Endothelial cell of umbilical vein (primary cell): ENCODE measurements around the gene SRGAP1. TPM values are rescaled to one million over a fixed set of nuclear protein-coding genes. Genes with fewer than 3 reads are reported as not detected.

Source experiments
- BruUV-seq: library from RNA; stranded (reverse); fragments of 400-500 nt; replicated peaks from 2 replicates; lab custom pipeline; 2021; lab: Mats Ljungman, UMichigan
- CTCF ChIA-PET: fragments of 300-600, 350-600 bp; sonication (Branson Sonifier 250); formaldehyde crosslinking; loops from one replicate; lab custom pipeline; 2021; ENCODE audit warnings: antibody characterized with exemption, inconsistent platforms; lab: Charles Lee
- POLR2A ChIA-PET: fragments of 300-600, 350-600 bp; sonication (Branson Sonifier 250); formaldehyde crosslinking; loops from one replicate; lab custom pipeline; 2021; ENCODE audit warnings: antibody characterized with exemption, inconsistent platforms; lab: Charles Lee
- DNase-seq: peaks from one replicate; pipeline ENCODE4 v3.0.0-alpha.2; 2011; ENCODE audit warnings: low read depth, low spot score
- FAIRE-seq: peaks from 2 replicates; lab custom pipeline; 2011; peaks lifted over from hg19 to GRCh38; lab: Jason Lieb, UNC
- H2AFZ ChIP-seq: 2 replicates; pipeline ENCODE4 v1.6.0; 2012; ENCODE audit warnings: low read depth, low read length, control low read depth, inconsistent platforms
- H3K27ac ChIP-seq: 2 replicates; pipeline ENCODE4 v1.5.1; 2011; ENCODE audit warnings: low read depth, mild to moderate bottlenecking, control low read depth, low read length, moderate library complexity; ENCODE audit not compliant: insufficient read depth
- H3K27me3 ChIP-seq, 2 experiments: 2 replicates each; pipeline versions ENCODE4 v1.6.0 to v1.6.1; 2011; ENCODE audit warnings: low read length in 2 of 2, mixed read lengths in 1 of 2; ENCODE audit not compliant: control insufficient read depth in 2 of 2, insufficient read depth in 2 of 2
- H3K36me3 ChIP-seq, 2 experiments: 2 replicates in 1 of 2; 3 replicates in 1 of 2; pipeline ENCODE4 v1.5.1; 2011; ENCODE audit warnings: low read length in 2 of 2, mild to moderate bottlenecking in 1 of 2, moderate library complexity in 1 of 2; ENCODE audit not compliant: control insufficient read depth in 2 of 2, insufficient read depth in 2 of 2; ENCODE audit errors: extremely low read depth in 1 of 2
- H3K4me1 ChIP-seq: 3 replicates; pipeline ENCODE4 v1.5.1; 2011; ENCODE audit warnings: mild to moderate bottlenecking, low read length; ENCODE audit not compliant: control insufficient read depth, insufficient read depth; ENCODE audit errors: extremely low read depth
- H3K4me2 ChIP-seq: 2 replicates; pipeline ENCODE4 v1.6.1; 2011; ENCODE audit warnings: low read length, control low read depth, mixed read lengths; ENCODE audit not compliant: insufficient read depth
- H3K4me3 ChIP-seq, 3 experiments: fragments of 200-600 bp in 1 of 3; sonication (generic), shearing (Covaris generic) in 1 of 3; replicated peaks in 1 of 3; 2 replicates each; pipeline ENCODE4 v1.5.1; 2011 to 2016; ENCODE audit warnings: control low read depth in 3 of 3, low read length in 3 of 3, mild to moderate bottlenecking in 2 of 3, inconsistent platforms in 1 of 3, low read depth in 1 of 3, moderate library complexity in 1 of 3; ENCODE audit not compliant: insufficient read depth in 1 of 3
- H3K79me2 ChIP-seq: 2 replicates; pipeline ENCODE4 v1.6.0; 2012; ENCODE audit warnings: low read length, inconsistent platforms; ENCODE audit not compliant: control insufficient read depth, insufficient read depth
- H3K9ac ChIP-seq: replicated peaks from 2 replicates; pipeline ENCODE3; 2011; ENCODE audit warnings: low read length, control low read depth; ENCODE audit not compliant: insufficient read depth; ENCODE audit errors: extremely low read depth
- H3K9me1 ChIP-seq: replicated peaks from 3 replicates; pipeline ENCODE4 v1.6.0; 2011; ENCODE audit warnings: mild to moderate bottlenecking, low read length; ENCODE audit not compliant: control insufficient read depth, insufficient read depth; ENCODE audit errors: extremely low read depth
- H3K9me3 ChIP-seq: replicated peaks from 2 replicates; pipeline ENCODE4 v1.5.1; 2012; ENCODE audit warnings: low read length, inconsistent platforms; ENCODE audit not compliant: control insufficient read depth, insufficient read depth
- H4K20me1 ChIP-seq: replicated peaks from 2 replicates; pipeline ENCODE3; 2011; ENCODE audit warnings: mild to moderate bottlenecking, low read length; ENCODE audit not compliant: control insufficient read depth, insufficient read depth; ENCODE audit errors: extremely low read depth
- CTCF ChIP-seq, 2 donors: IDR thresholded peaks; 1 replicate in 1 of 2; 2 replicates in 1 of 2; pipeline ENCODE4 v1.5.1; 2011; ENCODE audit warnings: low read length in 2 of 2, mild to moderate bottlenecking in 2 of 2, moderate library complexity in 2 of 2, control low read depth in 1 of 2, inconsistent platforms in 1 of 2, low read depth in 1 of 2; ENCODE audit not compliant: insufficient read depth in 1 of 2; ENCODE audit errors: extremely low read depth in 1 of 2
- EZH2 ChIP-seq: IDR thresholded peaks from 2 replicates; pipeline ENCODE4 v1.6.1; 2012; ENCODE audit warnings: borderline replicate concordance, low read depth, mild to moderate bottlenecking, moderate library complexity, low read length, inconsistent platforms; ENCODE audit not compliant: severe bottlenecking
- FOS ChIP-seq: IDR thresholded peaks from 2 replicates; pipeline ENCODE4 v1.6.1; 2011; ENCODE audit warnings: mild to moderate bottlenecking, low read length, moderate library complexity, borderline replicate concordance; ENCODE audit not compliant: insufficient read depth
- GATA2 ChIP-seq: IDR thresholded peaks from 2 replicates; pipeline ENCODE4 v1.7.0; 2011; ENCODE audit warnings: low read depth, mild to moderate bottlenecking, moderate library complexity, mixed read lengths, low read length; ENCODE audit not compliant: insufficient read length, insufficient read depth
- JUN ChIP-seq: IDR thresholded peaks from 2 replicates; pipeline ENCODE4 v1.6.1; 2011; ENCODE audit warnings: borderline replicate concordance, low read depth; ENCODE audit not compliant: insufficient read length, insufficient read depth
- MYC ChIP-seq: IDR thresholded peaks from one replicate; pipeline ENCODE4 v1.6.1; 2011; ENCODE audit warnings: mild to moderate bottlenecking, low read depth, low read length
- POLR2A ChIP-seq: IDR thresholded peaks from 2 replicates; pipeline ENCODE4 v1.6.1; 2012; ENCODE audit warnings: low read depth, mild to moderate bottlenecking, control low read depth, low read length
- POLR2AphosphoS5 ChIP-seq: IDR thresholded peaks from 2 replicates; pipeline ENCODE4 v1.6.1; 2012; ENCODE audit warnings: low read depth, mild to moderate bottlenecking, control low read depth, low read length, moderate library complexity; ENCODE audit not compliant: insufficient read depth
- dilution Hi-C: fragments of 300-500 bp; cut with MboI; formaldehyde crosslinking; loops from one replicate; pipeline ENCODE4 v1.15.0; 2019; ENCODE audit warnings: low sequenced_read_pairs; ENCODE audit not compliant: extremely low pct_ligation_motif_present
- intact Hi-C: fragments of 100-400 bp; cut with micrococcal nuclease; formaldehyde crosslinking; loops from one replicate; pipeline ENCODE4 v1.10.0; 2022
- polyA plus RNA-seq, 4 experiments: library from polyadenylated mRNA; depleted of rRNA in 3 of 4; stranded (reverse) in 3 of 4; unstranded in 1 of 4; fragments of >200 nt; gene quantifications; 2 replicates each; pipeline versions ENCODE4 v1.2.1 to v1.2.3, GENCODE V29; 2011 to 2012; ENCODE audit warnings: missing spikeins in 1 of 4
- total RNA-seq: library from RNA; stranded (reverse); gene quantifications from 2 replicates; pipeline ENCODE4 v1.2.3, GENCODE V29; 2021
- TF ChIP-seq, protein P1 (sequence below): IDR thresholded peaks from 2 replicates; pipeline ENCODE4 v1.6.1; 2011; ENCODE audit not compliant: insufficient read depth, insufficient read length

SRGAP1 gene
- total and polyA plus RNA-seq, 2 donors (not counting 3 experiments of a cell fraction or from before 2014, with no cell fraction given): 4.9 to 16.3 TPM

- peaks cover 18% of the 10 kb centered on the region for H3K4me1 ChIP-seq
- H4K20me1 ChIP-seq: no peaks in the 10 kb centered on the region
- TF ChIP-seq, protein P1, sequence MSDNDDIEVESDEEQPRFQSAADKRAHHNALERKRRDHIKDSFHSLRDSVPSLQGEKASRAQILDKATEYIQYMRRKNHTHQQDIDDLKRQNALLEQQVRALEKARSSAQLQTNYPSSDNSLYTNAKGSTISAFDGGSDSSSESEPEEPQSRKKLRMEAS: no peak
- no peak for TF ChIP-seq FOS
- no peak for TF ChIP-seq JUN
- no peak for TF ChIP-seq GATA2
- no peak for TF ChIP-seq MYC
- TF ChIP-seq POLR2AphosphoS5: no peak
- no peak for TF ChIP-seq CTCF (IDR thresholded peaks at IDR 0.05; ENCODE audit: extremely low read depth in 1 of 2, insufficient read depth in 1 of 2, low read depth in 1 of 2, low read length in 2 of 2)
- no peak for TF ChIP-seq POLR2A
- no peak for TF ChIP-seq EZH2
- no peaks in the 10 kb centered on the region for H3K27me3 ChIP-seq
- H3K4me3 ChIP-seq: no peak overlapping the region
- intact Hi-C loops: no loop called here
- FAIRE-seq (no peak), DNase-seq (no peak)
- no peaks in the 10 kb centered on the region for H3K79me2 ChIP-seq
- no peaks in the 10 kb centered on the region for H3K9me1 ChIP-seq
- CTCF ChIA-PET: interaction anchor here (1.3 kb wide), 1 partner anchor 23 kb away, joined by 3 read pairs; no protein-coding TSS in a partner anchor
- dilution Hi-C loops: no loop called here
- no TSS peak for BruUV-seq
- H3K27ac ChIP-seq: no peak overlapping the region
- H3K9ac ChIP-seq: no peak overlapping the region
- H3K4me2 ChIP-seq: no peak overlapping the region
- POLR2A ChIA-PET: no interaction called here
- no peak overlapping the region for H2AFZ ChIP-seq
- no peaks in the 10 kb centered on the region for H3K36me3 ChIP-seq
- H3K9me3 ChIP-seq: no peaks in the 10 kb centered on the region
Measured at GRCh38 chr12:64090047-64090446, 245.5 kb downstream of the SRGAP1 start.
